Mesothelial cell of epicardium (in vitro differentiated cells): Measurements from ENCODE around the gene SGCD. TPM values are rescaled to one million over a fixed set of nuclear protein-coding genes. Genes with fewer than 3 reads are reported as not detected.

Experiments
- DNase-seq, 2 experiments: peaks; one replicate each; pipeline ENCODE4 v3.0.0; 2021; ENCODE audit warnings: low spot score in 2 of 2; ENCODE audit not compliant: unreplicated experiment in 2 of 2
- H3K27ac Mint-ChIP-seq: 2 replicates; pipeline ENCODE4 v1.8.0; 2021; ENCODE audit warnings: mixed read lengths
- H3K27me3 Mint-ChIP-seq: 2 replicates; pipeline ENCODE4 v1.8.0; 2021; ENCODE audit warnings: low read depth, mixed read lengths
- H3K36me3 Mint-ChIP-seq: 2 replicates; pipeline ENCODE4 v1.8.0; 2021; ENCODE audit warnings: mixed read lengths
- H3K4me1 Mint-ChIP-seq: 2 replicates; pipeline ENCODE4 v1.8.0; 2021; ENCODE audit warnings: mixed read lengths
- H3K4me3 Mint-ChIP-seq: 2 replicates; pipeline ENCODE4 v1.8.0; 2021; ENCODE audit warnings: mild to moderate bottlenecking, moderate library complexity, mixed read lengths
- H3K9me3 Mint-ChIP-seq: 2 replicates; pipeline ENCODE4 v1.8.0; 2021; ENCODE audit warnings: mixed read lengths
- total RNA-seq: library from RNA; stranded (reverse); gene quantifications from 3 replicates; pipeline ENCODE4 v1.2.1, GENCODE V29; 2021
- TF ChIP-seq, protein P1 (sequence below): fragments of 200-600 bp; sonication (generic); IDR thresholded peaks from one replicate; pipeline ENCODE4 v1.5.0; 2021; ENCODE audit warnings: antibody characterized with exemption; ENCODE audit not compliant: unreplicated experiment

The SGCD gene
- total RNA-seq, 1 donor from 2014 or later, result 4.9 TPM

DNA sequence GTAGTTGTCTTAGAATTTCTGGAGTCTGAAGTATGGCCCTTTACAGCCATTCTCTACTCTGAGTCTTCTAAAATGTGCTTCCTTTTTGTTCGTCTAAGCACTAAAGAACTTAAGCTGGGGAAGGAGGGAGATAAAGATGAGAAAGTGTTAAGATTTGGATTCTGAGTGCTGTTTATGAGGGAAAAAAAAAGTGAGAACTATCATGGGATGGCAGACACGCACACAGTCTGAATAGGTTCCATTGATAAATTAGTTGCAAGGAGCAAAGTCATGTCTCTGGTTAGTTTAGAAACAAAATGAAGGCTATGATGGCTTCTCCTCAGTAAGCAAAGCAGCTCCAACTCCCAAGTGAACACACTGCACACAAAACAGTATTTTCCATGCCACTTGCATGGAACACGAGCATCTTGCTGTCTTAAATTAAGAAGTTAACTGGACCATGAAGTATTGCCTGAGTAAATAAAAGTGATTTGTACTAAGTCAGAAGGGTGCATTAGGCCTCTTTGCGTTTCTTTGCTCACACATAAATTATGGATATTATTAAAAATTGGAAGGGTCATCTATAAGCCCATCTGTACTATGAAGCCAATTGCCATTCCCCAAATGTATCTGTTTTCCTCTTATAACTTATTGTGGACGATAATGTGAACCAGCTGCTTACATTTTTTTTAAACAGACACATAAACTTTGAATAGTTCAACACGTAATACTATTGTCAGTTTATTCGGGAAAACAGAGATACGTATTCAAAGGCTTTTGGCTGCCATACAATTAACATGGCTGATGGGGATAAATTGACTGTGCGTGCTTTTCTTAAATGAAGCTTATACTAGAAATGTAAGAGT is 199.3 kb downstream of the SGCD start:
- no peak for DNase-seq
- Mint-ChIP-seq H3K9me3 (peaks cover 14% of the 10 kb centered on the region), H3K27me3 (peaks cover 15% of the 10 kb centered on the region), H3K4me1 (peaks cover 22% of the 10 kb centered on the region), H3K27ac (no peak overlapping the region), H3K36me3 (no peaks in the 10 kb centered on the region), H3K4me3 (no peak overlapping the region)
- TF ChIP-seq, protein P1, sequence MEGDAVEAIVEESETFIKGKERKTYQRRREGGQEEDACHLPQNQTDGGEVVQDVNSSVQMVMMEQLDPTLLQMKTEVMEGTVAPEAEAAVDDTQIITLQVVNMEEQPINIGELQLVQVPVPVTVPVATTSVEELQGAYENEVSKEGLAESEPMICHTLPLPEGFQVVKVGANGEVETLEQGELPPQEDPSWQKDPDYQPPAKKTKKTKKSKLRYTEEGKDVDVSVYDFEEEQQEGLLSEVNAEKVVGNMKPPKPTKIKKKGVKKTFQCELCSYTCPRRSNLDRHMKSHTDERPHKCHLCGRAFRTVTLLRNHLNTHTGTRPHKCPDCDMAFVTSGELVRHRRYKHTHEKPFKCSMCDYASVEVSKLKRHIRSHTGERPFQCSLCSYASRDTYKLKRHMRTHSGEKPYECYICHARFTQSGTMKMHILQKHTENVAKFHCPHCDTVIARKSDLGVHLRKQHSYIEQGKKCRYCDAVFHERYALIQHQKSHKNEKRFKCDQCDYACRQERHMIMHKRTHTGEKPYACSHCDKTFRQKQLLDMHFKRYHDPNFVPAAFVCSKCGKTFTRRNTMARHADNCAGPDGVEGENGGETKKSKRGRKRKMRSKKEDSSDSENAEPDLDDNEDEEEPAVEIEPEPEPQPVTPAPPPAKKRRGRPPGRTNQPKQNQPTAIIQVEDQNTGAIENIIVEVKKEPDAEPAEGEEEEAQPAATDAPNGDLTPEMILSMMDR, result no peak

DNA sequence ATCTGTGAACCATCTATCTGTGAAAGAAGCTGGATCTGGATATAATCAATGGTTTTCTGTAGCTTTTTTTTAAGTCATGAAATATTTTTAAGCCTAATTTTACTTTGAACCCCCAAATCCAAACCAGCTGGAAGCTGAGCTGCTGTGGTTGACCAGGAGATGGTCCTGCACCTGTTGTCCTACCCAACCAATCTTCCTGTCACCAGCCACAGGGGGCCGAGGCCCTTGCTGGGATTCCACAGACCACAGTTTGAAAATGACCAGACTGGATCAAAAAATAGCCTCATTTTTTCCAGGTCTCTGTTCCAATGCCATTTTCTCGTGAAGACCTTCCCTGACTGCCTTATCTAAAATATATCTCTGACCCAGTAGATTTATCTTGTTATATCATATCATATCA is 200.6 kb downstream of the SGCD start:
- Mint-ChIP-seq H3K4me1 (peaks cover 22% of the 10 kb centered on the region), H3K4me3 (no peak overlapping the region), H3K27ac (no peak overlapping the region), H3K9me3 (peaks cover 12% of the 10 kb centered on the region), H3K36me3 (no peaks in the 10 kb centered on the region), H3K27me3 (peaks cover 14% of the 10 kb centered on the region)
- TF ChIP-seq, protein P1, result no peak
- no peak for DNase-seq

DNA sequence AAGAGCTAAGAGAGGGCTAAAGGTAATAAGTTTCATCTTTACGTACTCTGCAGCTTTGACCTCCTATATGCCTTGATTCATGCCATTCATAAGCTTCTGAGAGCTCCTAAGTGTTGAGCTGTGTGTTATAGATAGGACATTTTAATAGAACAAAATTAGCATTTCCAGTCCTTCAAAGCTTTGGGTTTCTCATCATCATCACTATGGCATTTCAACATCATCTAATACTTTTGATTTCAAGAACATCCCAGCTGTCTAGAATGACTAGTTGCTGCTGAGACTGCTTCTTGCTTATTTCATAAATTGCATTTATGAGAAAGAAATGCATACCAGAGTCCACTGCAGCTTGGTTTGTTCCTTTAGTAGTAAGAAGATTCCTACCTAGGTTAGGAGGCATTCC is 201.7 kb downstream of the SGCD start:
- TF ChIP-seq, protein P1, result no peak
- no peak overlapping the region for H3K27ac Mint-ChIP-seq
- no peak for DNase-seq
- no peak overlapping the region for H3K4me3 Mint-ChIP-seq
- H3K27me3 Mint-ChIP-seq, result peaks cover 18% of the 10 kb centered on the region
- peaks cover 12% of the 10 kb centered on the region for H3K9me3 Mint-ChIP-seq
- H3K4me1 Mint-ChIP-seq, result peaks cover 20% of the 10 kb centered on the region
- H3K36me3 Mint-ChIP-seq, result no peaks in the 10 kb centered on the region

DNA sequence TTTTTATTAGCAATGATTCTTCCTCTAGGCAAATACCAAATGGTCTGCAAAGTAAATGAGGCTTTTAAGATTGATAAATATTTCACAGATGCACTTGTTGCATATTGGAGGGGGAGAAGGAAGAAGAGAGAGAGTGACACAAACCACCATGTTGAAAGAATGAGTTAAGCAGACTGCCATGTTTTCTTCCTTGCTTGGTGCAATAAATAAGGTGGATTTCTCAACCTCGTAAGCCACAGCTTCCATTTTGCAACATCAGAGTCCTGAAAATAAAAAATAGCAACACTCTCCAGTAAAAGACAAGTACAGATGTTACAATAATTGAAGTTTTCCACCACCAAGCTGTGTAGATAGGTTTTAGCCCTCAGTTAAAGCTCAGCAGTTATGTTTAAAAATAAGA is 202.9 kb downstream of the SGCD start:
- Mint-ChIP-seq H3K36me3 (no peaks in the 10 kb centered on the region), H3K9me3 (peaks cover 11% of the 10 kb centered on the region), H3K4me3 (no peak overlapping the region), H3K4me1 (peaks cover 20% of the 10 kb centered on the region), H3K27me3 (peaks cover 24% of the 10 kb centered on the region), H3K27ac (no peak overlapping the region)
- TF ChIP-seq, protein P1, result no peak
- no peak for DNase-seq

DNA sequence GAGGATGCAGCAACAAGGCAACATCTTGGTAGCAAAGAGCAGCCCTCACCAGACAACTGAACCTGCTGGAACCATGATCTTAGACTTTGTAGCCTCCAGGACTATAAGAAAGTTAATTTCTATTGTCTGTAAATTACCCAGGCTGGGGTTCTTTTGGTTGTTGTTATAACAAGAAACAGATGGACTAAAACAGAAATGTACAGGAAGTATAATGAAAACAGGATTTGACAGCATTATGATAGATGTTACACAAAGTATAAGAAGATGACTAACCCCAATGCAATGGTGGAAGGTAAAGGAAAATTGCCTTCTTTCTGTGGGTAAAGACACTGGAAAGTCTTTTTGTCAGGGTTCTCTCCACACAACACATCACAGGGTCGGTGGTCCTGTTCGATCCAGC is 204.2 kb downstream of the SGCD start:
- Mint-ChIP-seq H3K36me3 (no peaks in the 10 kb centered on the region), H3K27ac (no peak overlapping the region), H3K4me3 (no peak overlapping the region), H3K4me1 (peaks cover 20% of the 10 kb centered on the region), H3K27me3 (peaks cover 24% of the 10 kb centered on the region), H3K9me3 (no peaks in the 10 kb centered on the region)
- no peak for DNase-seq
- TF ChIP-seq, protein P1, result no peak
